Measurements from ENCODE around the gene COL11A2. TPM values are rescaled to one million over a fixed set of nuclear protein-coding genes. Genes with fewer than 3 reads are reported as not detected.
"Not testable (repeated sequence)": the region's sequence is repeated elsewhere in the genome, so short reads cannot be mapped to it uniquely, and the experiment has no call there.

COL11A2 gene
- polyA plus RNA-seq, 6 donors from 2014 or later = 0.09 to 0.30 TPM; not detected in 4

DNA sequence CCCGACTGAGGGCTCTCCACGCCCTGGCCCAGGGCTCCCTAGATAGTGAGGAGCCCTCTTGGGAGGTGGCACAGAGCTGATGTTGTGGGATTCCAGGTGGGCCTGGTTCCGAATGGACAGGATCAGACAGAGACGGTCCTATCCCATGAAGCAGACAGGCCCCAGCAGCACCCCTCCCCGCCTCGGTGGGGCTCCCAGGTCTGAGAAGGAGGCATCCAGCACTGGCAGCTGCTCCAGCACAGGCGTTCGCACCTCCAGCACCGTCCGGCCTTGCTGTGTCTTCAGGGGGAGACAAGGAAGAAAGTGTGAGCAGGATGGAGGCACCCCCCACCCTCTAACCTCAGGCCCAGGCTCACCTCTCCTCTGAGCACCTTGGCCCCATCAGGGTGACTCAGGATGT, 28.7 kb downstream of the COL11A2 start:
- Mint-ChIP-seq H3K36me3 (no peaks in the 10 kb centered on the region), H3K9me3 (no peaks in the 10 kb centered on the region), H3K4me3 (no peak overlapping the region), H3K27ac (no peak overlapping the region), H3K27me3 (peaks cover 3 to 30% (median 26%) of the 10 kb centered on the region in 3 donors), H3K4me1 (peaks cover 12 to 16% (median 14%) of the 10 kb centered on the region in 3 donors)
- ATAC-seq (ENCODE audit: low read depth in 2 of 2) (no peak), DNase-seq (no peak)

GRCh38 chr6:33161354-33162331, 30.6 kb downstream of the COL11A2 start:
- H3K4me3 Mint-ChIP-seq = peak overlapping the region; percentile 81 to 95 (median 90)
- no peaks in the 10 kb centered on the region for H3K36me3 Mint-ChIP-seq
- peaks cover 3 to 26% (median 26%) of the 10 kb centered on the region in 3 donors for H3K27me3 Mint-ChIP-seq
- peak overlapping the region in 5 of 6 donors; percentile 72 to 91 (median 86) for H3K27ac Mint-ChIP-seq
- DNase-seq (peak; percentile 79), ATAC-seq (ENCODE audit: low read depth in 2 of 2) (peak; percentile 93 to 96)
- H3K9me3 Mint-ChIP-seq = no peaks in the 10 kb centered on the region
- peaks cover 12 to 16% (median 14%) of the 10 kb centered on the region in 3 donors for H3K4me1 Mint-ChIP-seq

DNA sequence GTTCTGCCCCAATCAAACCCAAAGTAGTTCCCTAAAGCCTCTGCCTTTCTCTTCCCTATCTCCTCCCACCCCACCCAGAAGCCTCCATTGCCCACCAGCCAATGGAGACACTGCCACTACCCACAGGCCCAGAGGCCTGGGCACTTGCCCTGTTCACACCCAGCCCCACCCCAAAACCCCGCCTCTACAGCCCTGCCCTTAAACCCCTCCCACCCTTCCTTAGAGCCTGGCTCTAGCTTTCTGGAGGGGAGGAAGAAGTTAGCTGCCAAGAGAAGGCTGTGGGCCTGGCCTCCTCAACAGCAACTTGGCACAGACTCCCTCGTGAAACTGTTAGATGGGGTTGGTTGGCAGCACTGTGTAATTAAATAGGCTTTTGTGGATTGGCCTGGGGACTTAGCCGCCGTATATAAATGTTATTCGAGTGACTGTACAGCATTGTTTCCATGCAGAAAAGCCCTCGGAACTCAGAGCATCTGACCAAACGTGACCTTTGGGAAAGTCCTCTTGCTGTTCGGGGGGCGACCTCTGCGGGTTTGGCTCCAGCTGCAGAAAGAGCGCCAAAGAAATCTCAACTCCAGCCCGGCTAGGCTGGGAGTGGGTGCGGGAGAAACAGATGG, 31.4 kb downstream of the COL11A2 start:
- peaks cover 12 to 16% (median 14%) of the 10 kb centered on the region in 3 donors for H3K4me1 Mint-ChIP-seq
- peak overlapping the region in 3 of 6 donors; percentile 62 to 76 (median 72) for H3K27ac Mint-ChIP-seq
- H3K36me3 Mint-ChIP-seq = no peaks in the 10 kb centered on the region
- peak overlapping the region; percentile 71 to 93 (median 86) for H3K4me3 Mint-ChIP-seq
- DNase-seq = no peak
- ATAC-seq (ENCODE audit: low read depth in 2 of 2) = no peak
- peaks cover 3 to 20% (median 18%) of the 10 kb centered on the region in 3 donors for H3K27me3 Mint-ChIP-seq
- H3K9me3 Mint-ChIP-seq = no peaks in the 10 kb centered on the region

DNA sequence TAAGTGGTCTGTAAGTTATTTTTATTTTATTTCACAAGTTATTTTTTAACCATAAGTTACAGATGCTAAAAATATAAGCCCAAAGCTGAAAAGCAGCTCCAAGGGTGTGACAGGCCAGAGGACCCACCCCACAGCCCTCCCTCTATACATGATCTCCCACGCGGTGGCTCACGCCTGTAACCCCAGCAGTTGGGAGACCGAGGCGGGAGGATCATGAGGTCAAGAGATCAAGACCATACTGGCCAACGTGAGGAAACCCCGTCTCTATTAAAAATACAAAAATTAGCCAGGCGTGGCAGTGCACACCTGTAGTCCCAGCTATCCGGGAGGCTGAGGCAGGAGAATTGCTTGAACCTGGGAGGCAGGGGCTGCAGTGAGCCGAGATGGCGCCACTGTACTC, 32.2 kb downstream of the COL11A2 start:
- Mint-ChIP-seq H3K4me3 (no peak overlapping the region), H3K9me3 (no peaks in the 10 kb centered on the region), H3K27ac (peak overlapping the region in 1 of 6 donors; percentile 38), H3K27me3 (peaks cover 3 to 13% (median 13%) of the 10 kb centered on the region in 3 donors), H3K36me3 (no peaks in the 10 kb centered on the region), H3K4me1 (peaks cover 12 to 16% (median 14%) of the 10 kb centered on the region in 3 donors)
- no peak for ATAC-seq (ENCODE audit: low read depth in 2 of 2)
- DNase-seq = no peak

- Mint-ChIP-seq H3K4me3 (no peak overlapping the region), H3K27ac (no peak overlapping the region), H3K36me3 (peaks cover 3 to 7% of the 10 kb centered on the region in 2 donors), H3K27me3 (peaks cover 0 to 4% (median 0%) of the 10 kb centered on the region in 3 donors), H3K9me3 (peaks cover 0 to 8% (median 5%) of the 10 kb centered on the region in 7 donors), H3K4me1 (peaks cover 10 to 12% (median 11%) of the 10 kb centered on the region in 3 donors)
- ATAC-seq (ENCODE audit: low read depth in 2 of 2) (no peak), DNase-seq (no peak)
Measured at GRCh38 chr6:33156964-33157363, 35.3 kb downstream of the COL11A2 start.

DNA sequence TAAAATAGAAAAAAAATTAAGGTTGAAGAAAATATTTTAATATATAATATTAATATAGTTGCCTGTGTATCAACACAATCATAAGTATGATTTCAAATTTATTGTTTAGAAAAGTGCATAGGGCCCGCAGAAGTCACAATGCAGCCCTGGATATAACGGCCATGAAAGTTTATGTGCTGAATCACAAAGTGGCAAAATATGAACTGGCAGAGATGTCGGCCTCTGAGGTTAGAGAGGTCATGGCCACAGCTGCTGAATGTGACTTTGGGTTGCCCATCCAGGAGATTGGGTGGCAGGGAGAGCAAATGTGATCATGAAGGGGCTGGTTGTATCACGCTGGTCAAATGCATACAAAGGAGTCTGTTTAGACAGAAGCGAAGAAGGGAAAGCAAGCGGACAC, 35.7 kb downstream of the COL11A2 start:
- H3K4me1 Mint-ChIP-seq = peaks cover 6 to 8% (median 7%) of the 10 kb centered on the region in 3 donors
- H3K9me3 Mint-ChIP-seq = peaks cover 0 to 12% (median 7%) of the 10 kb centered on the region in 7 donors
- no peak for ATAC-seq (ENCODE audit: low read depth in 2 of 2)
- no peak overlapping the region for H3K4me3 Mint-ChIP-seq
- no peak for DNase-seq
- no peak overlapping the region for H3K27ac Mint-ChIP-seq
- H3K36me3 Mint-ChIP-seq = peaks cover 7 to 9% of the 10 kb centered on the region in 2 donors
- H3K27me3 Mint-ChIP-seq = peaks cover 0 to 4% (median 0%) of the 10 kb centered on the region in 3 donors

- Mint-ChIP-seq H3K27ac (no peak overlapping the region), H3K36me3 (peaks cover 7 to 9% of the 10 kb centered on the region in 2 donors), H3K4me1 (no peaks in the 10 kb centered on the region), H3K27me3 (peaks cover 0 to 5% (median 4%) of the 10 kb centered on the region in 3 donors), H3K4me3 (no peak overlapping the region), H3K9me3 (peaks cover 0 to 15% (median 7%) of the 10 kb centered on the region in 7 donors)
- ATAC-seq (ENCODE audit: low read depth in 2 of 2) (no peak), DNase-seq (no peak)
Measured at GRCh38 chr6:33154349-33154748, 37.9 kb downstream of the COL11A2 start.

DNA sequence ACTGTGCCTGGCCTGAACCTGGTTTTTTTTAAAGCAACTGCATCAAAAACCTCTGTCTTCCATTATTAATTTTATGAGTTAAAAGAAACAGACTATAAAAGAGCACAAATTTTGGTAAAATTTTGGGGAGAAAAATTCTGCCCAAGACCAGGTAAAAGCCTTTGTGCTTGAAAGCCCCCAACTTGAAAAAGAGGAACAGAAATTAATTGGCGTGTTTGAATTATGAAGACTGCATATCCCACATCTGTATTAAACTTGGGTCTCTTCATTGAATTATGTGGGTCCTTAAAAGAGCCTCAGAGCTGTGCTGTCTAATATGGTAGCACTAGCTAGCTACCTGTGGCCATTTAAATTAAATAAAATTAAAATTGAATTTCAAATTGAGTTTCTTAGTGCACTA, 41.2 kb downstream of the COL11A2 start:
- DNase-seq (peak; percentile 19), ATAC-seq (ENCODE audit: low read depth in 2 of 2) (peak; percentile 71 to 82)
- Mint-ChIP-seq H3K27me3 (peaks cover 0 to 5% (median 4%) of the 10 kb centered on the region in 3 donors), H3K36me3 (peaks cover 7 to 9% of the 10 kb centered on the region in 2 donors), H3K9me3 (peaks cover 0 to 15% (median 7%) of the 10 kb centered on the region in 7 donors), H3K4me1 (peaks cover 0 to 4% (median 2%) of the 10 kb centered on the region in 3 donors), H3K4me3 (no peak overlapping the region), H3K27ac (no peak overlapping the region)

- not testable (repeated sequence) for H3K27me3 Mint-ChIP-seq; H3K27ac Mint-ChIP-seq; DNase-seq; H3K4me1 Mint-ChIP-seq; H3K36me3 Mint-ChIP-seq; ATAC-seq (ENCODE audit: low read depth in 2 of 2); H3K4me3 Mint-ChIP-seq
- H3K9me3 Mint-ChIP-seq = peaks cover 0 to 15% (median 7%) of the 10 kb centered on the region in 7 donors
Measured at GRCh38 chr6:33150560-33150959, 41.7 kb downstream of the COL11A2 start.

GRCh38 chr6:33147807-33148666, 44.2 kb downstream of the COL11A2 start:
- peak in 1 of 2 donors; percentile 29 for ATAC-seq (ENCODE audit: low read depth in 2 of 2)
- no peak for DNase-seq

DNA sequence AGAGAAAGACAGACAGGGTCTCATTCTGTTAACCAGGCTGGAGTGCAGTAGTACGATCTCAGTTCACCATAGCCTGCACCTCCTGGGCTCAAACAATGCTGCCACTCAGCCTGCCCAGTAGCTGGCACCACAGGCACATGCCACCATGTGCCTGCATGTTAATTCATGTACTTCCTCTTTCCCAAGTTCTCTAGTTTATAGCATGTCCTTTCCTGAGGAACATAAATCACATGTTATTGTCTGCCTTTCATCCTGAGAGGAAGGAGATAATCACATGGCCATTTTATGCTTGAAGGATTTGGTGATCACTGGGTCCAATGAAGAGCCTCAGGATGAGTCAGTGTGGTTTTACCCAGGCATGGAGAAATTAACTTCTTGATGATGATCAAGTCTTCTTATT, 47.9 kb downstream of the COL11A2 start:
- DNase-seq = peak; percentile 15
- H3K4me1 Mint-ChIP-seq = peaks cover 23 to 30% (median 26%) of the 10 kb centered on the region in 3 donors
- peak overlapping the region in 2 of 6 donors; percentile 48 to 58 for H3K27ac Mint-ChIP-seq
- H3K4me3 Mint-ChIP-seq = peak overlapping the region in 1 of 8 donors; percentile 12
- H3K36me3 Mint-ChIP-seq = no peaks in the 10 kb centered on the region
- peaks cover 0 to 21% (median 18%) of the 10 kb centered on the region in 3 donors for H3K27me3 Mint-ChIP-seq
- peak; percentile 86 to 91 for ATAC-seq (ENCODE audit: low read depth in 2 of 2)
- no peaks in the 10 kb centered on the region for H3K9me3 Mint-ChIP-seq

More at GRCh38 chr6:33147807-33148666, 44.2 kb downstream of the COL11A2 start:
- Mint-ChIP-seq H3K27ac (peak overlapping the region in 1 of 6 donors; percentile 60), H3K9me3 (peaks cover 0 to 14% (median 7%) of the 10 kb centered on the region in 7 donors), H3K27me3 (peaks cover 0 to 5% (median 0%) of the 10 kb centered on the region in 3 donors), H3K4me3 (no peak overlapping the region), H3K4me1 (peaks cover 9 to 13% (median 11%) of the 10 kb centered on the region in 3 donors), H3K36me3 (peaks cover 7 to 9% of the 10 kb centered on the region in 2 donors)

DNA sequence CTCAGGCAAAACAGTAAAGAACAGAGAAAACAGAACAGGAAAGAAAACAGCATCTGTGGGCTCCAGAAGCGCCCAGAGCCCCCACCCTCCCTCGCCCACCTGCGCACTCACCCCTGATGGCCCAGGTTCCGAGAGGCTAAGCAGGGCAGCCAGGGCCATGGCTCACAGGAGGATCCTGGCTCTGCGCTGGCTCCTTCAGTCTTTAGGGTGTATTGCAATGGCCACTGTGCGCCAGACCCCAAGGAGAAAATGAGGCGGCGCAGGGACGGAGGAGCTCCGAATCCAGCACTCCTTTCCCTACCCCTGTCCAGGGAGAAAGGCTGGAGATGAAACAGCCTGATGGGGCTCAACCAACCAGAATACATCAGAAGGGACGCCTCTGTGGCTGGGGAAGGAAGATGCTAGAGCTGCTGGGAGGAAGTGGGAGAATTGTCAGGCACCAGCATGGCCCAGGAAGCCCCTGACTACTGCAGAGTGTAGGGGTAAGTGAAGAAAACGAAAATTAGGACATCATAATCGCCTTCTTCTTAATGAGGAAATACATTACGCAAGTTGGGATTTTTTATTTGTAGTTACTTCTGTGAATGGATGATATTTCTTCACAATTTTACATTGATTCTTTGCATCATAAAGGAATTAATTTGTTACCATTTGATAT, 49.0 kb downstream of the COL11A2 start:
- Mint-ChIP-seq H3K9me3 (no peaks in the 10 kb centered on the region), H3K4me3 (no peak overlapping the region), H3K27ac (peak overlapping the region in 2 of 6 donors; percentile 16 to 88), H3K36me3 (no peaks in the 10 kb centered on the region), H3K27me3 (peaks cover 0 to 20% (median 18%) of the 10 kb centered on the region in 3 donors), H3K4me1 (peaks cover 23 to 30% (median 26%) of the 10 kb centered on the region in 3 donors)
- DNase-seq (no peak), ATAC-seq (ENCODE audit: low read depth in 2 of 2) (no peak)
